Sigmoid colon (tissue), 4 donors: ENCODE measurements around the gene BIRC2.

Source experiments
- EP300 ChIP-seq, 4 donors: sonication (generic); formaldehyde crosslinking; IDR thresholded peaks; one replicate each; pipeline ENCODE4 v1.6.1; 2017; ENCODE audit warnings: antibody characterized with exemption in 4 of 4
- POLR2AphosphoS5 ChIP-seq, 4 donors: sonication (generic); formaldehyde crosslinking; IDR thresholded peaks; one replicate each; pipeline ENCODE4 v1.6.1; 2017; ENCODE audit warnings: antibody characterized with exemption in 4 of 4
- TF ChIP-seq, protein P1 (sequence below), 4 experiments: fragments of 450-650 bp in 3 of 4; fragments of 200-600 bp in 1 of 4; IDR thresholded peaks; one replicate each; pipeline ENCODE4 v1.5.1; 2016 to 2019; ENCODE audit warnings: antibody characterized with exemption in 4 of 4, mild to moderate bottlenecking in 3 of 4, moderate library complexity in 2 of 4

DNA sequence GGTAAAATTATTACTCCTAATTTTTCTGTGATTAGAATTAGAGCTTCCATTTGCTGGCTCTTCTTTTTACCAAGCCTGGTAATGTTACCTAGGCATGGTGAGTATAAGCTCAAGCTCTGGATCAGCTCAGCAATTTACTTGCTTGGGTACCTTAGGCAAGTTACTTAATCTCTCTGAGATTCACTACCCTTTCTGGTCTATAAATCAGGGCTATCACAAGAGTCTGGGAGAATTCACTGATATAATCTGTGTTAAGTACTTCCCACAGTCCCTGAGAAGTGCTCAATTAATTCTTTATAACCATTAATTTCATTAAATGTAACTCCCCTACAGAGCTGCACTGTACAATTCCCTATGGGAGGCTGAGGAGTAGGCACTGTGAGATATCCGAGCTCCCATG, 61.3 kb downstream of the BIRC2 start:
- TF ChIP-seq POLR2AphosphoS5 (IDR thresholded peaks at IDR 0.05) = no peak
- TF ChIP-seq EP300 (IDR thresholded peaks at IDR 0.05) = no peak
- TF ChIP-seq, protein P1, sequence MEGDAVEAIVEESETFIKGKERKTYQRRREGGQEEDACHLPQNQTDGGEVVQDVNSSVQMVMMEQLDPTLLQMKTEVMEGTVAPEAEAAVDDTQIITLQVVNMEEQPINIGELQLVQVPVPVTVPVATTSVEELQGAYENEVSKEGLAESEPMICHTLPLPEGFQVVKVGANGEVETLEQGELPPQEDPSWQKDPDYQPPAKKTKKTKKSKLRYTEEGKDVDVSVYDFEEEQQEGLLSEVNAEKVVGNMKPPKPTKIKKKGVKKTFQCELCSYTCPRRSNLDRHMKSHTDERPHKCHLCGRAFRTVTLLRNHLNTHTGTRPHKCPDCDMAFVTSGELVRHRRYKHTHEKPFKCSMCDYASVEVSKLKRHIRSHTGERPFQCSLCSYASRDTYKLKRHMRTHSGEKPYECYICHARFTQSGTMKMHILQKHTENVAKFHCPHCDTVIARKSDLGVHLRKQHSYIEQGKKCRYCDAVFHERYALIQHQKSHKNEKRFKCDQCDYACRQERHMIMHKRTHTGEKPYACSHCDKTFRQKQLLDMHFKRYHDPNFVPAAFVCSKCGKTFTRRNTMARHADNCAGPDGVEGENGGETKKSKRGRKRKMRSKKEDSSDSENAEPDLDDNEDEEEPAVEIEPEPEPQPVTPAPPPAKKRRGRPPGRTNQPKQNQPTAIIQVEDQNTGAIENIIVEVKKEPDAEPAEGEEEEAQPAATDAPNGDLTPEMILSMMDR (IDR thresholded peaks at IDR 0.05) = no peak
